KMS-11 (cell line): ENCODE data around the gene PPIB.
"Not testable (repeated sequence)": the region's sequence is repeated elsewhere in the genome, so short reads cannot be mapped to it uniquely, and the experiment has no call there.

ENCODE experiments used
- H2AFZ ChIP-seq: fragments of 200-600 bp; sonication (generic); 2 replicates; pipeline ENCODE4 v1.6.1; 2016; ENCODE audit warnings: antibody characterized with exemption, mixed run types, low read depth
- H3K27ac ChIP-seq: fragments of 200-600 bp; sonication (generic); 2 replicates; pipeline ENCODE4 v1.6.1; 2016; ENCODE audit warnings: mild to moderate bottlenecking, mixed run types
- H3K27me3 ChIP-seq: fragments of 200-600 bp; sonication (generic); 2 replicates; pipeline ENCODE4 v1.6.1; 2017; ENCODE audit warnings: mild to moderate bottlenecking, low read depth, mixed run types, moderate library complexity; ENCODE audit not compliant: insufficient read depth
- H3K36me3 ChIP-seq: fragments of 200-600 bp; sonication (generic); 2 replicates; pipeline ENCODE4 v1.6.1; 2017; ENCODE audit warnings: mild to moderate bottlenecking, mixed run types; ENCODE audit not compliant: insufficient read depth
- H3K4me1 ChIP-seq: fragments of 200-600 bp; sonication (generic); 2 replicates; pipeline ENCODE4 v1.6.1; 2016; ENCODE audit warnings: mild to moderate bottlenecking, low read depth, mixed run types; ENCODE audit not compliant: poor library complexity, severe bottlenecking
- H3K4me2 ChIP-seq: fragments of 200-600 bp; sonication (generic); 2 replicates; pipeline ENCODE4 v1.7.0; 2016; ENCODE audit warnings: mild to moderate bottlenecking, mixed run types
- H3K4me3 ChIP-seq: fragments of 200-600 bp; sonication (generic); IDR thresholded peaks from 2 replicates; pipeline ENCODE4 v1.6.1; 2017; ENCODE audit warnings: low read depth, low read length, mixed read lengths; ENCODE audit not compliant: insufficient read depth
- H3K79me2 ChIP-seq: fragments of 200-600 bp; sonication (generic); 2 replicates; pipeline ENCODE4 v1.6.1; 2016; ENCODE audit warnings: low read depth, mixed run types; ENCODE audit not compliant: insufficient read depth
- H3K9ac ChIP-seq: fragments of 200-600 bp; sonication (generic); 2 replicates; pipeline ENCODE4 v1.6.1; 2016; ENCODE audit warnings: mild to moderate bottlenecking, mixed run types
- H4K20me1 ChIP-seq: fragments of 200-600 bp; sonication (generic); 2 replicates; pipeline ENCODE4 v1.6.1; 2016; ENCODE audit warnings: mild to moderate bottlenecking, mixed run types; ENCODE audit not compliant: insufficient read depth
- TF ChIP-seq, protein P1 (sequence below): fragments of 200-600 bp; sonication (generic); conservative IDR thresholded peaks from 2 replicates; pipeline ENCODE4 v1.6.1; 2017; ENCODE audit warnings: low read depth, mild to moderate bottlenecking, antibody characterized with exemption, low read length, moderate library complexity, mixed read lengths

Gene PPIB

GRCh38 chr15:64112073-64112772 is 50.6 kb downstream of the PPIB start:
- Histone ChIP-seq H3K36me3 (no peaks in the 10 kb centered on the region), H3K27me3 (no peaks in the 10 kb centered on the region), H3K4me3 (no peak overlapping the region), H3K79me2 (peaks cover 12% of the 10 kb centered on the region; the same call in 1 of the 2 replicates), H4K20me1 (no peaks in the 10 kb centered on the region), H3K9ac (no peak overlapping the region), H3K4me1 (peaks cover 26% of the 10 kb centered on the region), H3K27ac (no peak overlapping the region), H3K4me2 (no peak overlapping the region; the same call in 1 of the 2 replicates), H2AFZ (no peak overlapping the region)
- TF ChIP-seq, protein P1, sequence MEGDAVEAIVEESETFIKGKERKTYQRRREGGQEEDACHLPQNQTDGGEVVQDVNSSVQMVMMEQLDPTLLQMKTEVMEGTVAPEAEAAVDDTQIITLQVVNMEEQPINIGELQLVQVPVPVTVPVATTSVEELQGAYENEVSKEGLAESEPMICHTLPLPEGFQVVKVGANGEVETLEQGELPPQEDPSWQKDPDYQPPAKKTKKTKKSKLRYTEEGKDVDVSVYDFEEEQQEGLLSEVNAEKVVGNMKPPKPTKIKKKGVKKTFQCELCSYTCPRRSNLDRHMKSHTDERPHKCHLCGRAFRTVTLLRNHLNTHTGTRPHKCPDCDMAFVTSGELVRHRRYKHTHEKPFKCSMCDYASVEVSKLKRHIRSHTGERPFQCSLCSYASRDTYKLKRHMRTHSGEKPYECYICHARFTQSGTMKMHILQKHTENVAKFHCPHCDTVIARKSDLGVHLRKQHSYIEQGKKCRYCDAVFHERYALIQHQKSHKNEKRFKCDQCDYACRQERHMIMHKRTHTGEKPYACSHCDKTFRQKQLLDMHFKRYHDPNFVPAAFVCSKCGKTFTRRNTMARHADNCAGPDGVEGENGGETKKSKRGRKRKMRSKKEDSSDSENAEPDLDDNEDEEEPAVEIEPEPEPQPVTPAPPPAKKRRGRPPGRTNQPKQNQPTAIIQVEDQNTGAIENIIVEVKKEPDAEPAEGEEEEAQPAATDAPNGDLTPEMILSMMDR: no peak

DNA sequence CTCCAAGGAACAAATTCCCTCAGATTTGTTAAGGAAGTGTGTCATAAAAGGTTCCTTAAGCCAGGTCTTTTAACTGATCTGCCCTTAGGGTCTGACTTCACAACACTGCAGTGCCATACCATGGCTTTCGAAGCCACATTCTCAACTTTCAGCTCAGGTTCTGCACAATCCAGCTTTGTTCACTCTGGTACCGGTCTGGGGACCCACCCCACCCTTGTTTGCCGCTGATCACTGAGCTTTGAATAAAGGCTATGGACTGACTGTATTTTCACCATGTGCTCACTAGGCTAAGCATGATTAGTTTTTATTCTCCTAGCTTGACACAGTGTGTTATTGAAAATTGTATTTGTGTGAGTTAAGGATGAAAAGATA is 51.2 kb downstream of the PPIB start:
- H3K36me3 ChIP-seq: no peaks in the 10 kb centered on the region
- peaks cover 26% of the 10 kb centered on the region for H3K4me1 ChIP-seq
- TF ChIP-seq, protein P1: no peak
- H3K9ac ChIP-seq: no peak overlapping the region
- peaks cover 15% of the 10 kb centered on the region; the same call in 1 of the 2 replicates for H3K79me2 ChIP-seq
- no peaks in the 10 kb centered on the region for H4K20me1 ChIP-seq
- H3K4me2 ChIP-seq: no peak overlapping the region
- H3K27ac ChIP-seq: no peak overlapping the region
- H3K27me3 ChIP-seq: no peaks in the 10 kb centered on the region
- no peak overlapping the region for H2AFZ ChIP-seq
- H3K4me3 ChIP-seq: no peak overlapping the region

DNA sequence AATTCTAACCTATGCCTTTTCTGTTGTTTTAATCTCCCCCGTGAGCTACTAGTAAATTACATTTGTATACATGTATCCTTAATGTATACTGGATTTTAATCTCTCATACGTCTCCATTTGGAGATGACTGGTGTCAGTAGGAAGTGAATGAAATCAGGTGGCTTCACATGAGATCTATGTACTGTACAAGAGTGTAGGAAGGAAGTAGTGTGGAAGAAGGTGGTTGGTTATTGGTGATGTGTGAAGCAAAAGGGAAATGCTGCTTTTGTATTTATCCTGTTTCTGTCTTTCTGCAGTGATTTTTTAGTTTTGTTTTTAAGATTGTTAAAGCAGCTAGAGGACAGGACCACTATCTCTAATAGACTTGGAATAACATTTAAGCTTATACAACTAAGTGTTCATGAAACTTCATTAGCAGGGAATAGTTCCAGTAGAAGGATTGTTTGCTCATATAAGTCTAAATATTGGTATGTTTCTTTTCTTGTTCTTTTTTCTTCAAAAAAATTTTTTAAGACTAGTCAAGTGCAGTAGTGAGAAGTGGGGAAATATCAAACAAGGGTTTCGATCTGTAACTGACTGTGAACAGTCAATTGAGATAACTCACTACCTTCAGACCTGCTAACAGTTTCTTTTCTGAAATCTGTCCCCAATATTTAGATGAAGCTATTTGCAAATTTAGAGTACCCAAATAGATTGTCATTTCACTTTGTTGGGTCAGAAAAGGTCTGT is 51.7 kb downstream of the PPIB start:
- no peaks in the 10 kb centered on the region for H3K27me3 ChIP-seq
- H3K9ac ChIP-seq: no peak overlapping the region
- TF ChIP-seq, protein P1: no peak
- H4K20me1 ChIP-seq: no peaks in the 10 kb centered on the region
- H2AFZ ChIP-seq: no peak overlapping the region
- H3K4me1 ChIP-seq: peaks cover 26% of the 10 kb centered on the region
- H3K4me2 ChIP-seq: no peak overlapping the region
- H3K36me3 ChIP-seq: no peaks in the 10 kb centered on the region
- no peak overlapping the region for H3K4me3 ChIP-seq
- H3K79me2 ChIP-seq: peaks cover 17% of the 10 kb centered on the region; the same call in 1 of the 2 replicates
- no peak overlapping the region for H3K27ac ChIP-seq

DNA sequence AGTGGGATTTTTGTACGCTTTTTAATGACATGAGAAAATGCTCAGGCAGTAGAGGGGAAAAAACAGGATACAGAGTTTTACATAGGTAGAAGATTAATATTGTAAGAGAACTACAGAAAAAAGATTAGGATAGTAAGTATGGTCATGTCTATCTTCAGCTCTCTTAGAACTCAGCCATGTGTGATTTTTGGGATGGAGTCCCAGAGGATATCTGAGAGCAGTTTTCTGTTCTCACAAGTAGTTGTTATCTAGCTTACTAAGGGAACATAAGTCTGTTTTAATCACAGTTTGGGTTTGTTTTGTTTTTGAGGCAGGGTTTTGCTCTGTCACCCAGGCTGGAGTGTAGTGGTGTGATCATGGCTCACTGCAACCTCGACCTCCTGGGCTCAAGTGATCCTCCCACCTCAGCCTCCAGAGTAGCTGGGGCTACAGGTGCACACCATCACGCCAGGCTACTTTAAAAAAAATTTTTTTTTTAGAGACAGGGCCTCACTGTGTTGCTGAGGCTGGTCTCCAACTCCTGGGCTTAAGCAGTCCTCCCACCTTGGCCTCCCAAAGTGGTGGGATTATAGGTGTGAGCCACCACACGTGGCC is 52.6 kb downstream of the PPIB start:
- H3K27me3 ChIP-seq, H4K20me1 ChIP-seq, H3K27ac ChIP-seq, H3K4me2 ChIP-seq, H3K36me3 ChIP-seq, H3K9ac ChIP-seq, H3K4me3 ChIP-seq, H2AFZ ChIP-seq: not testable (repeated sequence)
- Histone ChIP-seq H3K79me2 (peaks cover 25% of the 10 kb centered on the region; the same call in 1 of the 2 replicates), H3K4me1 (peaks cover 26% of the 10 kb centered on the region)
